ENCODE data around the gene VAV2.

Gene VAV2

DNA sequence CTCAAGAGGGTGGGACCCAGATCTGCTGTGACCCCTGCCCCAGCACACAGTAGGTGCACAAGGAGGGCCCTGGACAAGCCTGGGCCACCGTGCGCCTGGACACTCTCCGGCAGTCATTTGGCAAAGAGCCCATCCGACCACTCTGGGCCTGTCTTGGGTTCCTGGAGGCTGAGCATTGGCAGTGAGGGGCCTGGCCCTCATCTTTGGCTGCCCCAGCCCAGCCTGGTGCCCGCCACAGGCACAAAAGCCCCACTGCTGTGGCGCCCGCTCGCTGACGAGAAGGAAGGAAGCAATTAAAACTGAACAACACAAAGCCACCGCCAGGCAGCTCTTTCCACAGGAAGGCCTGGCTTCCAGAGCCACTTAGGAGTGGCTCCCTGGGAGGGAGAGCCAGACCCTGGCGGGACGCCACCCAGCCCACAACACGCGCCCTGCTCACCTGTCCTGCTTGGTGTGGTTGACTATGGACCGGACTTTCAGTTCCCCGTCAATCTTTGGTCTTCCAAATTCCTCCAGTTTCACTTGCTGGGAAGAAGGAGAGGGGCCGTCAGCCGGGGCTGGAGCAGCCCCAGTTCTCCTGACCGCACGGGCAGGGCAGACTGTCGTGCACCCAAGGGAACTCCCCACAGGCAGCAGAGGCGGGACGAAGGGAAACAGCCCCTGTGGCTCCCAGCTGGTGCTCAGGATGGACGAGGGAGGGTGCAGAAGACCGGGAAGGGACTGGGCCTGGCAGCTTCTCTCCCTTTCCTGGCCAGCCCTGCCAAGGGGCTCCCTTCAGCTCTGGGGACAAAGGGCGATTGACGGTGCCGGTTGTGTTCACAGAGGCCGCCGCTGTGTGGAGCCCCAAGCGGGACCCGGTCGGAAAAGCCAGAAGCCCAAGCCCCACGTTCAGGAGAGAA is 203.1 kb downstream of the VAV2 start:
- Histone ChIP-seq H3K4me3 (ENCODE audit: low read length) (no peak overlapping the region), H3K27me3 (ENCODE audit: insufficient read depth, low read length) (no peaks in the 10 kb centered on the region), H3K4me1 (ENCODE audit: insufficient read depth, low read length) (no peaks in the 10 kb centered on the region; the same call in 1 of the 2 replicates), H3K36me3 (ENCODE audit: insufficient read depth, low read length) (peaks cover 48% of the 10 kb centered on the region), H3K9ac (ENCODE audit: low read depth, low read length) (no peak overlapping the region), H3K9me3 (ENCODE audit: insufficient read depth, low read depth, low read length) (no peaks in the 10 kb centered on the region), H3K27ac (ENCODE audit: low read depth, low read length) (no peak overlapping the region)
- WGBS = 96% methylated on average over 34 of the region's 34 CpGs

DNA sequence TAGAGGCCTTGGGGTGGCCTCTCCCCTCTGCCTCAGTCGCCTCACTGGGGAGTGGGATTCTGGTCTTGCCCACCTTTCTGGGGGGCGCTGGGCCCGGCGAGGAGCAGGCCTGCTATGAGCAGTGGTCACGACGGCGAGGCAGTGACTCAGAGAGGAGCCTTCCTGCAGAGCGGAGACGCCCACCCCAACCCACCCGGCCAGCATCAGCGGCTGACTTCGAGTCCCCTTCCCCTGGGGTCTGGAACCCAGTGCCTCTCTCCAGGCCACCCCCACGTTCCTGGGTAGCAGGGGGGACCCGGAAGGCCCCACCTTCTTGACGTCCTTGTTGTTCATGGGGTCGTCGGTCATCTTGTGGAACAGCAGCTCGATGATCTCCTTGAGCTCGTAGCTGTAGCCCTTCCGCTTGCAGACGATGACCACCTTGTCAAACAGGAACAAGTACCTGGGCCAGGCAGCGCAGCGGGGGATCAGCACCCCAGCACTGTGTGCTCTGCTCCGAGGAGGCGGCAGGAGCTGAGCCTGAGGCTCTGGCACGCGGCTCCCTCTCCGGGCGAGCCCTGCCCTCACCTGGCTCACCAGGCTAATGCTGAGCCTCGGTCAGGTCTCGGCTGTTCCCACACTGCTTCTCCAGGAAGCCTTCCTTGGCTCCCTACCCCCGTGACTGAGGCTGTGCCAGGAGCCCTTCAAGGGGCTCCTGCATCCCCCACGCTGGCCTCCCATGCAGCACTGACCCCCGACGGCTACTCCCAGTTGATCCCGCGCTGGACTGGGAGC is 203.9 kb downstream of the VAV2 start:
- Histone ChIP-seq H3K36me3 (ENCODE audit: insufficient read depth, low read length) (peaks cover 45% of the 10 kb centered on the region), H3K27ac (ENCODE audit: low read depth, low read length) (no peak overlapping the region), H3K9me3 (ENCODE audit: insufficient read depth, low read depth, low read length) (no peaks in the 10 kb centered on the region), H3K4me1 (ENCODE audit: insufficient read depth, low read length) (no peaks in the 10 kb centered on the region; the same call in 1 of the 2 replicates), H3K27me3 (ENCODE audit: insufficient read depth, low read length) (no peaks in the 10 kb centered on the region), H3K4me3 (ENCODE audit: low read length) (no peak overlapping the region), H3K9ac (ENCODE audit: low read depth, low read length) (no peak overlapping the region)
- 91% methylated on average over 37 of the region's 37 CpGs for WGBS

DNA sequence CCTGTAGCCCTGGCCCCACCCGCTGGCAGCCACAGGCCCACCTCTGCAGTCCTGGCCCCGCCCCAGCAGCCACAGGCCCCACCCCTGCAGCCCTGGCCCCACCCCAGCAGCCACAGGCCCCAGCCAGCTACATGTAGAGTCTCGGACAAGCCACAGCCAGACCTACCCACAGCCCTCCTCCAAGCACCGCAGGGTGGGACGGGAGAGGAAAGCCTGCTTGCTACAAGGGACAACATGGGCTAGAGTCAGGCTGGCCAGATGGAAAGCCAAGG is 204.4 kb downstream of the VAV2 start:
- H3K9me3 ChIP-seq (ENCODE audit: insufficient read depth, low read depth, low read length) = no peaks in the 10 kb centered on the region
- no peak overlapping the region for H3K4me3 ChIP-seq (ENCODE audit: low read length)
- WGBS = 62% methylated on average over 5 of the region's 5 CpGs
- no peak overlapping the region for H3K27ac ChIP-seq (ENCODE audit: low read depth, low read length)
- H3K27me3 ChIP-seq (ENCODE audit: insufficient read depth, low read length) = no peaks in the 10 kb centered on the region
- H3K9ac ChIP-seq (ENCODE audit: low read depth, low read length) = no peak overlapping the region
- peaks cover 47% of the 10 kb centered on the region for H3K36me3 ChIP-seq (ENCODE audit: insufficient read depth, low read length)
- H3K4me1 ChIP-seq (ENCODE audit: insufficient read depth, low read length) = no peaks in the 10 kb centered on the region; the same call in 1 of the 2 replicates

DNA sequence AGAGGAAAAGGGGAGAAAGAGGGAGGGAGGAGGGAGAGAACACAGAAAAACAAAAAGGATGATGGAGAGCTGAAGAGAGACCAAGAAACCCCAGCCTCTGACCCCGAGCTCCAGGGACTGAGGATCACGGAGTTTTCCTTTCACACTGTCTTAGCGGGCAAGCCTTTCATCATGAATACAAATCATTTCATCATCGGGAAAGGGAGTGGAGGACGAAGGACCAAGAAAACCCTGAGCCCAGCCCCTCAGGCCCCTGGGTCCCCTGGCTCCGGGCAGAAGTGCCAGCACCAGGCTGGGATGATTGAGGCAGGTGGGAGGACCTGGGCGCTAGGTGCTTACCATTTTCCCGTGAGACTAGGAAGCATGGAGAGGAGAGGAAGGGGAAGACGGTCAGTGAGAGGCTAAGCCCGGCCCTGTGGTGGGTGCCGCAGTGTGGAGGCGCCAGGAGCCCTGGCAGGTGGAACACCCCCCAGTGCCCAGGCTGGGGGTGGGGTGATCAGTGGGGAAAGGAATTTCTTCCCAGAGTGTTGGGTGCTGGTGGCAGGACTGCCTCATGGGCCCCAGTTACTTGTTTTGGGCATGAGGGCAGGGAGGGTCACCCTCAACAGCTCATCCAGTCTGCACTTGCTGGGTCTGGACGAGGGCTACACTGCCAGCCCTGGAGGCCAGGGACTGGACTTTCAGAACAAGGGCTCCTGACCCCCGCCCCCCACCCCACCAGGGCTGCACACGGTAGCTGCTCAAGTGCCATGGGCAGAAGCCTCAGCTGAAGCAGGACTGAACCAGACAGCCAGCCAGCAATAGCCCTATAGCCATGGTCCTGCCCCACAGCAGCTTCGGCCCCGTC is 205.0 kb downstream of the VAV2 start:
- no peak overlapping the region for H3K9ac ChIP-seq (ENCODE audit: low read depth, low read length)
- WGBS = 88% methylated on average over 16 of the region's 17 CpGs
- H3K4me1 ChIP-seq (ENCODE audit: insufficient read depth, low read length) = no peaks in the 10 kb centered on the region; the same call in 1 of the 2 replicates

DNA sequence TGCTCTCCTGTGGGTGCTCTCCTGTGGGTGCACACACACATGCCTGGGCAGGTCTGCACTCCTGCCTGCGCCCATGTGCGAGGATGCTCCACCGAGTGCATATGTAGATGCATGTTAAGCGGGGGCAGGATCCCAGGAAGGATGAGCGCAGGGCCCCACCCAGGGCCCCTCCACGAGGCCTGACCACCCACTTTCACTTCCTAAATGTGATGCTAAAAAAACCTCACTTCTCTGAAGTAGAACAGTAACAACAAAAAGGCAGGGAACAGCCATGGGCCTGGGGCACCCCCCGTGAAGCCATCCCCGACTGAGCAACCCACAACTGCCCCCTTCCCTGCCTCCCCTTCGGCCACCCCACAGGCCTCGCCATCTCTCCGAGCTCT is 205.8 kb downstream of the VAV2 start:
- no peaks in the 10 kb centered on the region for H3K27me3 ChIP-seq (ENCODE audit: insufficient read depth, low read length)
- no peak overlapping the region for H3K4me3 ChIP-seq (ENCODE audit: low read length)
- H3K9ac ChIP-seq (ENCODE audit: low read depth, low read length) = no peak overlapping the region
- no peak overlapping the region for H3K27ac ChIP-seq (ENCODE audit: low read depth, low read length)
- peaks cover 37% of the 10 kb centered on the region for H3K36me3 ChIP-seq (ENCODE audit: insufficient read depth, low read length)
- H3K9me3 ChIP-seq (ENCODE audit: insufficient read depth, low read depth, low read length) = no peaks in the 10 kb centered on the region
- H3K4me1 ChIP-seq (ENCODE audit: insufficient read depth, low read length) = no peaks in the 10 kb centered on the region; the same call in 1 of the 2 replicates
- WGBS = 95% methylated on average over 11 of the region's 11 CpGs

More for the DNA sequence above, 205.0 kb downstream of the VAV2 start:
- Histone ChIP-seq H3K36me3 (ENCODE audit: insufficient read depth, low read length) (peaks cover 44% of the 10 kb centered on the region), H3K27me3 (ENCODE audit: insufficient read depth, low read length) (no peaks in the 10 kb centered on the region), H3K9me3 (ENCODE audit: insufficient read depth, low read depth, low read length) (no peaks in the 10 kb centered on the region), H3K4me3 (ENCODE audit: low read length) (no peak overlapping the region), H3K27ac (ENCODE audit: low read depth, low read length) (no peak overlapping the region)

DNA sequence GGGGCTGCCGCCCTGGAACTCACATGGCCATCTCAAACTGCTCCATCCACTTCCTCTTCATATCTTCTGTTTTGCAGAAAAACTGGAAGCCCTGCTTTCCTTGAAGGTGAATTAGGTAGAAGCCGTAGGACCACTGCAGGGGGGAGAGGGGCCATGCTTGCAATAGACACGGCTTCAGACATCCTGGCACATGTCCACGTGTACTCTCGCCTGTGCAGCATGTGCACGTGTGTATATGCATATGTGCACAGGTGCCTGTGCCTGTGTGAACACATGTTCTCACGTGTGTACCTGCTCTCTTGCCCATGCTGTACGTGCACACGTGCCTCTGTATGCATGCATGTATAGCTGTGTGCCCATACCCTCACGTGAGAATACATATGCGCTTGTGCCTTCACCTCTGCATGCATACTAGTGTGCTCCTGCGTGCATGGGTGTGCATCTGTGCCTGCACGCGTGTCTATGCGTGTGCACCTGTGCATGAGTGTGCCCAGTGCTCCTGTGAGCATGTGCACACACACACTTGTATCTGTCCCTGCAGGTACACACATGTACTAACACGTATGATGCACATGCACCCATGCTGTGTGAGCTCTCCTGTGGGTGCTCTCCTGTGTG is 206.3 kb downstream of the VAV2 start:
- H3K27ac ChIP-seq (ENCODE audit: low read depth, low read length) = no peak overlapping the region
- H3K4me1 ChIP-seq (ENCODE audit: insufficient read depth, low read length) = no peaks in the 10 kb centered on the region; the same call in 1 of the 2 replicates
- peaks cover 38% of the 10 kb centered on the region for H3K36me3 ChIP-seq (ENCODE audit: insufficient read depth, low read length)
- H3K27me3 ChIP-seq (ENCODE audit: insufficient read depth, low read length) = no peaks in the 10 kb centered on the region
- WGBS = 95% methylated on average over 16 of the region's 16 CpGs
- no peak overlapping the region for H3K4me3 ChIP-seq (ENCODE audit: low read length)
- H3K9ac ChIP-seq (ENCODE audit: low read depth, low read length) = no peak overlapping the region
- no peaks in the 10 kb centered on the region for H3K9me3 ChIP-seq (ENCODE audit: insufficient read depth, low read depth, low read length)

DNA sequence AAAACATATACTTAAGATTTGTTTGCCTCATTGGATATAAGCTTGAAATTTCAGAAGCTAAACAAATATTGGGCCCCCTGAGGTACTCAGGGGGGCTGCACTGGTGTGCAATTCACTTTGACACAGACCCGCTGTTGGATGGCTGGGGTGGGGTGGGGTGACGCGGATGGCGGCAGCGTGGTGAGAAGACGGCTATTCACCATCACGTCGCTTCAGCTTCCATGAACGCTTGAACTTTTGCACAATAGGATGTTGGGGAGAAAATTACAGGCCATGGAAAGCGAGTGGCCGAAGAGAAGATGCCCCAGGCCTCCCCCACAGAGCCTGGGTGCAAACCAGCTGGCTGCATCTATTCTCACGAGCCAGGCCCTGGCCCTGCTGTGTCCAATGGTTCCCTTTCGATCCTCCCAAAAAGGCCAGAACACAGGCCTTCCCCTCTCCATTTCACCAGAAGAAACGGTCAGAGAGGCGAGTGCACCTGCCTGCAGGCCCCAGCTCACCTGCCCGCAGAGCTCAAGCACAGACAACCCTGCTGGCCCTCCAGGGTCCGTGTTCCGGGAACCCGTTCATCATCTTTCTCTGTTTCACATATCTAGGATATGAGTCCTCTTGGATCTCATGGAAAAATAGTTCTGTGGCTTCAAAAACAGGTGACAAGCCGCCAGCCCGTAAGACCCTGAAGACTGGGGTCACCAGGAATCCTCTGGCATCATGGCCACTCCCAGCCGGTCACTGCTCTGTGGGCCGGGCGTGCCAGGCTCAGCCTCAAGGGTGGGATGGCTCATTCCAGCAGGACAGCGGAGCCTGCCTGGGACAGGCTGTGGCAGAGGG is 207.2 kb downstream of the VAV2 start:
- Histone ChIP-seq H3K4me3 (ENCODE audit: low read length) (no peak overlapping the region), H3K27me3 (ENCODE audit: insufficient read depth, low read length) (no peaks in the 10 kb centered on the region), H3K27ac (ENCODE audit: low read depth, low read length) (no peak overlapping the region), H3K9ac (ENCODE audit: low read depth, low read length) (no peak overlapping the region), H3K4me1 (ENCODE audit: insufficient read depth, low read length) (no peaks in the 10 kb centered on the region; the same call in 1 of the 2 replicates), H3K9me3 (ENCODE audit: insufficient read depth, low read depth, low read length) (no peaks in the 10 kb centered on the region), H3K36me3 (ENCODE audit: insufficient read depth, low read length) (peaks cover 38% of the 10 kb centered on the region)
- 95% methylated on average over 25 of the region's 25 CpGs for WGBS

DNA sequence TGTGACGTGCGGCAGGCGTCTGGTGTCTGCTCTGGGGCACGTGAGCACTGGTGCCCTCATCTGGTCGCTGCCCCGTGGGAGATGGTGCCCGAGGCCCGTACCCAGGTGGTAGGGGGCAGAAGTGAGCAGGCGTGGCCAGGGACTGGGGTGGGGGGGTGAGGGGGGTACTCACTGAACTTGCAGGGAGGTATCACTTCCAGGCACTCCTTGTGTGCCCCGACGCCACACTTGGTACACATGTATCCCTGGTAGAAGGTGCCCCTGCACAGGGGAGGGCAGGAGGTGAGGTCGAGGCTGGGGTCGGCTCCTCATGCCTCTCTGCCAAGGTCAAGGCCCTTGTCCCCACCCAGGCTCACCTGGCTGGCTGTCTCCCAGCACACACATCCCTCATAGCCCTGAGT is 208.8 kb downstream of the VAV2 start:
- WGBS = 90% methylated on average over 13 of the region's 13 CpGs
- H3K36me3 ChIP-seq (ENCODE audit: insufficient read depth, low read length) = peaks cover 40% of the 10 kb centered on the region

DNA sequence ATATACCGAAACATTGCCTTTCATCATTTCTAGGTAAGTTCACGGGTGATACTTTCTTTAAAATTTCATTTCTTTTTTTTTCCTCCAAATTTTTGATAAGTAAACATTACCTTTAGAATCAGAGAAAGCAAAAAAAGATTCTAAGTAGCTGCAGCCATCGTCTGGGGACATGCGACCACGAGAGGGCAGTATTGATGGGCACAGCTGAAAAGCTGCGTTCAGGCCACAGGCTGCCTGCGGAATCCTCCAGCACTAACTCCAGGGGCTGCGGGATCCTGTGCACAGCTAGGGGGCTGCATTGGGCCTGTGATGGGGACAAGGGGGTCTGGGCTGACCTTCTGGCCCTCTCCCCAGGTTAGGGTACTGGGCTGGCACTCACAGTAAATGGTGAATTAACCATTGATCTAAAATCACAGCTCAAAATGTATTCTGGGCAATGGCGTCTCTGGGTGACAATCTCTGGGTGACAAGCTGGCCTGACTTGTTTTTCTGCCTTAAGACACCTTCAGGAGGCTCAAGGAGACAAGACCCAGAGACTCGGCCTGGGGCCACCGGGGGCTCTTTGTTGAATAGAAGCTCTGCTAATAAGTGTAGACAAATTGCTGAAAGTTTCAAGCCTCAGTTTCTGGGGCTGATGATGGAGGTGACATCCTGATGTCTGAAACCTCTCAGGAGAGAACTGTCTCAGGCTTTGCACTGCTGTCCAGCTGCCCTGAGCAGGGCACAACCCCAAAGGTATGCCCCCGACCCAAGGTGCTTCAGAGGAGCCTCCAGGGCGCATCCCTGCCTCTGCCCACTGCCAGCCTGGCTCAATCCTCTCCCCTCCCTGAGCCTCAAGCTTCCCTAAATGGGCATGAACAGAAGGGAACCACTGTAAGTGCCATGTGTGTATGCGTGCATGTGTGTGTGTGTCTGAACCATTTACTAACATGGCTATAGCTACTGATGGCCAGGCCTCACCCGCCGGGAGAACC is 209.7 kb downstream of the VAV2 start:
- no peak overlapping the region for H3K4me3 ChIP-seq (ENCODE audit: low read length)
- peaks cover 47% of the 10 kb centered on the region for H3K36me3 ChIP-seq (ENCODE audit: insufficient read depth, low read length)
- no peaks in the 10 kb centered on the region for H3K4me1 ChIP-seq (ENCODE audit: insufficient read depth, low read length)
- no peak overlapping the region for H3K9ac ChIP-seq (ENCODE audit: low read depth, low read length)
- WGBS = 57% methylated on average over 16 of the region's 16 CpGs
- no peaks in the 10 kb centered on the region for H3K9me3 ChIP-seq (ENCODE audit: insufficient read depth, low read depth, low read length)
- no peaks in the 10 kb centered on the region for H3K27me3 ChIP-seq (ENCODE audit: insufficient read depth, low read length)
- H3K27ac ChIP-seq (ENCODE audit: low read depth, low read length) = no peak overlapping the region

More for the DNA sequence above, 208.8 kb downstream of the VAV2 start:
- Histone ChIP-seq H3K4me3 (ENCODE audit: low read length) (no peak overlapping the region), H3K9ac (ENCODE audit: low read depth, low read length) (no peak overlapping the region), H3K4me1 (ENCODE audit: insufficient read depth, low read length) (no peaks in the 10 kb centered on the region; the same call in 1 of the 2 replicates), H3K27me3 (ENCODE audit: insufficient read depth, low read length) (no peaks in the 10 kb centered on the region), H3K9me3 (ENCODE audit: insufficient read depth, low read depth, low read length) (no peaks in the 10 kb centered on the region), H3K27ac (ENCODE audit: low read depth, low read length) (no peak overlapping the region)

Measured in HUES64 (cell line).